WTC11 (cell line): Measurements from ENCODE around the gene GSG1L. TPM values are rescaled to one million over a fixed set of nuclear protein-coding genes. Genes with fewer than 3 reads are reported as not detected.

Experiments used
- ATAC-seq: fragments of 200-7000 bp; cut with Tn5 transposase; 2 replicates; pipeline ENCODE4 v1.10.0; 2021; ENCODE audit warnings: mild to moderate bottlenecking, moderate library complexity
- CTCF ChIA-PET: fragments of 300-600 bp; sonication (Branson Sonifier 250); formaldehyde crosslinking; loops from one replicate; lab custom pipeline; 2021; ENCODE audit warnings: antibody characterized with exemption; lab: Charles Lee
- POLR2A ChIA-PET: fragments of 350-600 bp; sonication (Branson Sonifier 250); formaldehyde crosslinking; loops from one replicate; lab custom pipeline; 2021; ENCODE audit warnings: antibody characterized with exemption; lab: Charles Lee
- DNase-seq: peaks from one replicate; pipeline ENCODE4 v3.0.0; 2021; ENCODE audit warnings: low spot score
- H3K27ac Mint-ChIP-seq: 2 replicates; pipeline ENCODE4 v1.8.0; 2021; ENCODE audit warnings: mixed read lengths
- H3K27me3 Mint-ChIP-seq: 2 replicates; pipeline ENCODE4 v1.8.0; 2021; ENCODE audit warnings: low read depth, mild to moderate bottlenecking, moderate library complexity, mixed read lengths
- H3K36me3 Mint-ChIP-seq: 2 replicates; pipeline ENCODE4 v1.8.0; 2021; ENCODE audit warnings: mixed read lengths
- H3K4me1 Mint-ChIP-seq: 2 replicates; pipeline ENCODE4 v1.8.0; 2022; ENCODE audit warnings: mixed read lengths
- H3K4me3 Mint-ChIP-seq: 2 replicates; pipeline ENCODE4 v1.8.0; 2021; ENCODE audit warnings: mild to moderate bottlenecking, moderate library complexity, mixed read lengths
- H3K9me3 Mint-ChIP-seq: 2 replicates; pipeline ENCODE4 v1.8.0; 2021; ENCODE audit warnings: mixed read lengths
- ATF2 ChIP-seq: sonication (generic); formaldehyde crosslinking; IDR thresholded peaks from 2 replicates; pipeline ENCODE4 v1.8.1; 2022; ENCODE audit warnings: low read depth, missing genetic modification reagents, borderline replicate concordance
- ATF6 ChIP-seq: sonication (generic); formaldehyde crosslinking; IDR thresholded peaks from 2 replicates; pipeline ENCODE4 v1.8.1; 2023; ENCODE audit warnings: mild to moderate bottlenecking, missing genetic modification reagents
- CDX4 ChIP-seq: fragments of 250-450 bp; sonication (Bioruptor Pico); IDR thresholded peaks from 2 replicates; pipeline ENCODE4 v1.9.0; 2021; ENCODE audit warnings: moderate library complexity, mild to moderate bottlenecking, inconsistent platforms, borderline replicate concordance
- CREB1 ChIP-seq: sonication (generic); formaldehyde crosslinking; IDR thresholded peaks from 2 replicates; pipeline ENCODE4 v1.8.0; 2023; ENCODE audit warnings: mild to moderate bottlenecking, missing genetic modification reagents
- EMX1 ChIP-seq: fragments of 250-450 bp; sonication (Bioruptor Pico); IDR thresholded peaks from 2 replicates; pipeline ENCODE4 v1.8.0; 2021; ENCODE audit warnings: mild to moderate bottlenecking
- ESRRA ChIP-seq: sonication (generic); formaldehyde crosslinking; IDR thresholded peaks from 2 replicates; pipeline ENCODE4 v1.8.1; 2022; ENCODE audit warnings: mild to moderate bottlenecking, missing genetic modification reagents, borderline replicate concordance
- GRHL2 ChIP-seq: fragments of 250-450 bp; sonication (Bioruptor Pico); IDR thresholded peaks from 2 replicates; pipeline ENCODE4 v1.8.0; 2022; ENCODE audit warnings: mild to moderate bottlenecking, moderate library complexity; ENCODE audit not compliant: insufficient replicate concordance, severe bottlenecking
- GTF2I ChIP-seq: fragments of 250-450 bp; sonication (Bioruptor Pico); conservative IDR thresholded peaks from 2 replicates; pipeline ENCODE4 v1.4.0; 2021; ENCODE audit warnings: mild to moderate bottlenecking
- HMGA2 ChIP-seq: fragments of 250-450 bp; sonication (Bioruptor Pico); IDR thresholded peaks from 2 replicates; pipeline ENCODE4 v1.4.0; 2021; ENCODE audit warnings: mild to moderate bottlenecking, moderate library complexity
- IRF1 ChIP-seq: sonication (generic); formaldehyde crosslinking; IDR thresholded peaks from 2 replicates; pipeline ENCODE4 v1.8.0; 2023; ENCODE audit warnings: missing genetic modification reagents
- JUN ChIP-seq: sonication (generic); formaldehyde crosslinking; IDR thresholded peaks from 2 replicates; pipeline ENCODE4 v1.8.0; 2023; ENCODE audit warnings: mild to moderate bottlenecking, missing genetic modification reagents
- KAT7 ChIP-seq: sonication (generic); formaldehyde crosslinking; IDR thresholded peaks from 2 replicates; pipeline ENCODE4 v1.8.1; 2023; ENCODE audit warnings: missing genetic modification reagents, mild to moderate bottlenecking, borderline replicate concordance
- MYBL2 ChIP-seq: sonication (generic); formaldehyde crosslinking; IDR thresholded peaks from 2 replicates; pipeline ENCODE4 v1.8.1; 2023; ENCODE audit warnings: mild to moderate bottlenecking, moderate library complexity, missing genetic modification reagents
- NFE2L1 ChIP-seq: sonication (generic); formaldehyde crosslinking; IDR thresholded peaks from 2 replicates; pipeline ENCODE4 v1.8.1; 2023; ENCODE audit warnings: missing genetic modification reagents
- NFYB ChIP-seq: sonication (generic); formaldehyde crosslinking; conservative IDR thresholded peaks from 2 replicates; pipeline ENCODE4 v1.8.0; 2022; ENCODE audit warnings: low read depth, missing genetic modification reagents
- NR3C1 ChIP-seq: sonication (generic); formaldehyde crosslinking; conservative IDR thresholded peaks from 2 replicates; pipeline ENCODE4 v1.8.1; 2023; ENCODE audit warnings: low read depth, mild to moderate bottlenecking, missing genetic modification reagents
- SOX15 ChIP-seq: fragments of 250-450 bp; sonication (Bioruptor Pico); IDR thresholded peaks from 2 replicates; pipeline ENCODE4 v1.9.0; 2021; ENCODE audit warnings: mild to moderate bottlenecking
- USF2 ChIP-seq: sonication (generic); formaldehyde crosslinking; IDR thresholded peaks from 2 replicates; pipeline ENCODE4 v1.8.1; 2023; ENCODE audit warnings: mild to moderate bottlenecking, missing genetic modification reagents, moderate library complexity
- ZNF232 ChIP-seq: sonication (generic); formaldehyde crosslinking; IDR thresholded peaks from 2 replicates; pipeline ENCODE4 v1.8.0; 2022; ENCODE audit warnings: mild to moderate bottlenecking, missing genetic modification reagents
- total RNA-seq: library from RNA; stranded (reverse); gene quantifications from 3 replicates; pipeline ENCODE4 v1.2.3, GENCODE V29; 2021
- TF ChIP-seq, protein P1 (sequence below): sonication (generic); formaldehyde crosslinking; IDR thresholded peaks from 2 replicates; pipeline ENCODE4 v1.8.1; 2022; ENCODE audit warnings: missing genetic modification reagents, borderline replicate concordance
- TF ChIP-seq, protein P2 (sequence below): sonication (generic); formaldehyde crosslinking; IDR thresholded peaks from 2 replicates; pipeline ENCODE4 v1.8.1; 2023; ENCODE audit warnings: mild to moderate bottlenecking, missing genetic modification reagents, moderate library complexity
- TF ChIP-seq, protein P3 (sequence below): fragments of 250-450 bp; sonication (Bioruptor Pico); IDR thresholded peaks from 2 replicates; pipeline ENCODE4 v1.8.0; 2021; ENCODE audit warnings: mild to moderate bottlenecking
- TF ChIP-seq, protein P4 (sequence below): fragments of 250-450 bp; sonication (Bioruptor Pico); IDR thresholded peaks from 2 replicates; pipeline ENCODE4 v1.9.0; 2021; ENCODE audit warnings: mild to moderate bottlenecking

GSG1L gene
- total RNA-seq, 1 experiment from 2014 or later: 0.28 TPM

DNA sequence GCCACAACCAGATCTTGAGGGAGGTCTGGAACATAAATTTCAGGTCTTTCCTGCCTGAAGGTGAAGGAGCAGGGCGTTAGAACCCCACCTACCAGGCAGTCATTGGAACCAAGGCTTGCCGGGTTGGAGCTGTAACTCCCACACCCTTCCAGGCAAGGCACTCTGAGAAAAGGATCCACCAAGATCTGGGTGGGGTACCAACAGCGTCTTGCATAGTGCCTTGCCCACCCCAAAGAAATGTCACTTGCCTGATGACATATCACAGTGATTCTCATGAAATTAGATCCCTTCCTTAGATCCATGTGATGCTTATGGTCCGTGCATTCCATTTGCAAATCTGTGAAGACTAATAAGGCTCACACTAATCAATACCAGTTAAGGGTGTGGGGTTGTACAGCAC lies 312.3 kb downstream of the GSG1L start (continued):
- no peak for TF ChIP-seq USF2 (CRISPR knock-in tag)
- TF ChIP-seq ZNF232 (CRISPR knock-in tag): no peak
- TF ChIP-seq GTF2I (CRISPR knock-in tag): no peak
- TF ChIP-seq CDX4 (CRISPR knock-in tag): no peak

DNA sequence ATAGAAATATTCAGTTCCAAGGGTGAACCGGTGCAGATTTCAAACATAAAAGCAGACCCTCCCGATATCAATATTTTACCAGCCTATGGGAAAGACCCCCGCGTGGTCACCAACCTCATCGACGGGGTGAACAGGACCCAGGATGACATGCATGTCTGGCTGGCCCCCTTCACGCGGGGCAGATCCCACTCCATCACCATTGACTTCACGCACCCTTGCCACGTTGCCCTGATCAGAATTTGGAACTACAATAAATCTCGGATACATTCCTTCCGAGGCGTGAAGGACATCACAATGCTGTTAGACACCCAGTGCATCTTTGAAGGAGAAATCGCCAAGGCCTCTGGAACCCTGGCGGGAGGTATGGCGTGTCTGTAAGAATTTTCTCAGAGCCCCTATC lies 313.6 kb downstream of the GSG1L start:
- ChIA-PET CTCF (interaction anchor here (1.1 to 1.9 kb wide), 3 partner anchors 25 to 110 kb away, joined by 4 read pairs; no protein-coding TSS in a partner anchor), POLR2A (no interaction called here)

DNA sequence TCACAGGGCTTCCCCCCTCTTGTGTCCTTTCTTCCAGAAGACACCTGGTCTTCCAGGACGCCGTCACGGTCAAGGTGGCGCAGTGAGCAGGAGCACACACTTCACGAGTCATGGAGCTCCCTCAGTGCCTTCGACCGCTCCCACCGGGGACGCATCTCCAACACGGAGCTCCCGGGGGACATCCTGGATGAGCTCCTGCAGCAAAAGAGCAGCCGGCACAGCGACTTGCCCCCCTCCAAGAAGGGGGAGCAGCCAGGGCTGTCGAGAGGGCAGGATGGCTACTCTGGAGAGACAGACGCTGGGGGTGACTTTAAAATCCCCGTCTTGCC lies 314.0 kb downstream of the GSG1L start:
- H3K4me1 Mint-ChIP-seq: peaks cover 8% of the 10 kb centered on the region
- no peak overlapping the region for H3K27ac Mint-ChIP-seq
- no peaks in the 10 kb centered on the region for H3K27me3 Mint-ChIP-seq
- ATAC-seq (no peak), DNase-seq (no peak)
- peaks cover 5% of the 10 kb centered on the region for H3K9me3 Mint-ChIP-seq
- POLR2A ChIA-PET: no interaction called here
- TF ChIP-seq NFYB (CRISPR knock-in tag) (no peak), NFE2L1 (no peak), ATF6 (CRISPR knock-in tag) (no peak), KAT7 (CRISPR knock-in tag) (no peak), EMX1 (CRISPR knock-in tag) (no peak), IRF1 (CRISPR knock-in tag) (no peak), SOX15 (no peak), NR3C1 (CRISPR knock-in tag) (no peak)
- TF ChIP-seq, protein P1, sequence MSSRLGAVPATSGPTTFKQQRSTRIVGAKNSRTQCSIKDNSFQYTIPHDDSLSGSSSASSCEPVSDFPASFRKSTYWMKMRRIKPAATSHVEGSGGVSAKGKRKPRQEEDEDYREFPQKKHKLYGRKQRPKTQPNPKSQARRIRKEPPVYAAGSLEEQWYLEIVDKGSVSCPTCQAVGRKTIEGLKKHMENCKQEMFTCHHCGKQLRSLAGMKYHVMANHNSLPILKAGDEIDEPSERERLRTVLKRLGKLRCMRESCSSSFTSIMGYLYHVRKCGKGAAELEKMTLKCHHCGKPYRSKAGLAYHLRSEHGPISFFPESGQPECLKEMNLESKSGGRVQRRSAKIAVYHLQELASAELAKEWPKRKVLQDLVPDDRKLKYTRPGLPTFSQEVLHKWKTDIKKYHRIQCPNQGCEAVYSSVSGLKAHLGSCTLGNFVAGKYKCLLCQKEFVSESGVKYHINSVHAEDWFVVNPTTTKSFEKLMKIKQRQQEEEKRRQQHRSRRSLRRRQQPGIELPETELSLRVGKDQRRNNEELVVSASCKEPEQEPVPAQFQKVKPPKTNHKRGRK (CRISPR knock-in tag): no peak
- TF ChIP-seq, protein P2, sequence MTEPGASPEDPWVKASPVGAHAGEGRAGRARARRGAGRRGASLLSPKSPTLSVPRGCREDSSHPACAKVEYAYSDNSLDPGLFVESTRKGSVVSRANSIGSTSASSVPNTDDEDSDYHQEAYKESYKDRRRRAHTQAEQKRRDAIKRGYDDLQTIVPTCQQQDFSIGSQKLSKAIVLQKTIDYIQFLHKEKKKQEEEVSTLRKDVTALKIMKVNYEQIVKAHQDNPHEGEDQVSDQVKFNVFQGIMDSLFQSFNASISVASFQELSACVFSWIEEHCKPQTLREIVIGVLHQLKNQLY: no peak
- TF ChIP-seq, protein P3, sequence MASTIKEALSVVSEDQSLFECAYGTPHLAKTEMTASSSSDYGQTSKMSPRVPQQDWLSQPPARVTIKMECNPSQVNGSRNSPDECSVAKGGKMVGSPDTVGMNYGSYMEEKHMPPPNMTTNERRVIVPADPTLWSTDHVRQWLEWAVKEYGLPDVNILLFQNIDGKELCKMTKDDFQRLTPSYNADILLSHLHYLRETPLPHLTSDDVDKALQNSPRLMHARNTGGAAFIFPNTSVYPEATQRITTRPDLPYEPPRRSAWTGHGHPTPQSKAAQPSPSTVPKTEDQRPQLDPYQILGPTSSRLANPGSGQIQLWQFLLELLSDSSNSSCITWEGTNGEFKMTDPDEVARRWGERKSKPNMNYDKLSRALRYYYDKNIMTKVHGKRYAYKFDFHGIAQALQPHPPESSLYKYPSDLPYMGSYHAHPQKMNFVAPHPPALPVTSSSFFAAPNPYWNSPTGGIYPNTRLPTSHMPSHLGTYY (CRISPR knock-in tag): no peak
- H3K36me3 Mint-ChIP-seq: peaks cover 9% of the 10 kb centered on the region
- CTCF ChIA-PET: interaction anchor here (1.0 to 1.9 kb wide), 4 partner anchors 25 to 110 kb away, joined by 4 read pairs; no protein-coding TSS in a partner anchor
- H3K4me3 Mint-ChIP-seq: no peak overlapping the region

More for the DNA sequence above, 313.6 kb downstream of the GSG1L start:
- Mint-ChIP-seq H3K36me3 (peaks cover 9% of the 10 kb centered on the region), H3K27me3 (no peaks in the 10 kb centered on the region), H3K27ac (0 out of 2 replicates have a peak overlapping the region, but pooled peaks have one; percentile 6), H3K9me3 (peaks cover 5% of the 10 kb centered on the region), H3K4me3 (no peak overlapping the region), H3K4me1 (peaks cover 11% of the 10 kb centered on the region)
- no peak for TF ChIP-seq ATF2 (CRISPR knock-in tag)
- TF ChIP-seq NR3C1 (CRISPR knock-in tag): no peak
- TF ChIP-seq, protein P4, sequence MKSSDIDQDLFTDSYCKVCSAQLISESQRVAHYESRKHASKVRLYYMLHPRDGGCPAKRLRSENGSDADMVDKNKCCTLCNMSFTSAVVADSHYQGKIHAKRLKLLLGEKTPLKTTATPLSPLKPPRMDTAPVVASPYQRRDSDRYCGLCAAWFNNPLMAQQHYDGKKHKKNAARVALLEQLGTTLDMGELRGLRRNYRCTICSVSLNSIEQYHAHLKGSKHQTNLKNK: no peak
- no peak for TF ChIP-seq CREB1 (CRISPR knock-in tag)
- TF ChIP-seq ESRRA (CRISPR knock-in tag): no peak
- TF ChIP-seq MYBL2 (CRISPR knock-in tag): no peak
- TF ChIP-seq HMGA2 (CRISPR knock-in tag): no peak
- no peak for TF ChIP-seq GRHL2 (CRISPR knock-in tag)
- TF ChIP-seq JUN (CRISPR knock-in tag): no peak
- no peak for ATAC-seq
- no peak for DNase-seq
